ENCODE results near the gene DDX20. TPM values are rescaled to one million over a fixed set of nuclear protein-coding genes. Genes with fewer than 3 reads are reported as not detected.
A peak's percentile ranks its signal among the peaks of the same experiment; 100 is the strongest.

The DDX20 gene
- total and polyA plus RNA-seq, 4 experiments from 2014 or later: 10.1 to 26.0 (median 18.0) TPM

DNA sequence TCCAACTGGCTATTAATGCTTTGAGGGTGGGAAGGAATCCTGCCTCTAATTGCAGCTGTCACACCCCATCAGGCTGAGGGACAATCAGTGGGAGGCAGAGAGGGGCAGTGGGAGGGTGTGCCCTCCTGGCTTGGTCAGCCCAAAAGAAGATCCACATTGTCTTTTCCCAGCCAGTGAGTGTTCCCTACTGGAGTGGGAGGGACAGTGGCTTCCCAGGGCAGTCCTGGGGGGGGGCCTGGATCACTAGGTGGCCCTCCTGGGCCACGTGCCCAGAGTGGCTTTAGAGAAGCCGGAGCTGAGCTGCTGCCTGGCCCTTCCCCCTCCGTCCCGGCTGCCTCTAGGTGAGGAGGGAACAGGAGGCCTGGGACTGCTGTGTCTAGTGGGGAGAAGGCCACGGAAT, 30.5 kb upstream of the DDX20 start:
- ChIA-PET CTCF (ENCODE audit: partially characterized antibody) (interaction anchor here (1.2 kb wide), 1 partner anchor 9 kb away, joined by 3 read pairs; no protein-coding TSS in a partner anchor), POLR2A (ENCODE audit: partially characterized antibody) (interaction anchor here (4.0 kb wide), 1 partner anchor 14 kb away, joined by 19 read pairs; the partner anchor contains the start of gene INKA2)
- DNase-seq: no peak
- peaks cover 22% of the 10 kb centered on the region for H3K4me1 ChIP-seq (ENCODE audit: insufficient read depth, low read length)
- no peaks in the 10 kb centered on the region for H3K27me3 ChIP-seq (ENCODE audit: insufficient read depth, low read length)
- H3K9me3 ChIP-seq (ENCODE audit: control insufficient read depth in 1 of 2, low read length in 2 of 2): no peaks in the 10 kb centered on the region
- no peaks in the 10 kb centered on the region for H3K36me3 ChIP-seq (ENCODE audit: insufficient read depth, low read length)
- H3K4me3 Mint-ChIP-seq: no peak overlapping the region
- no peak overlapping the region for H3K27ac ChIP-seq (ENCODE audit: low read depth, low read length)
- no peak overlapping the region for H3K4me3 ChIP-seq (ENCODE audit: low read length in 2 of 2)
- H3K36me3 Mint-ChIP-seq: no peaks in the 10 kb centered on the region
- no peaks in the 10 kb centered on the region for H3K9me3 Mint-ChIP-seq
- peak overlapping the region in 6 of 7 donors; percentile 29 to 97 (median 92) for H3K27ac Mint-ChIP-seq
- intact Hi-C loops (cut with micrococcal nuclease): no loop called here
- no peaks in the 10 kb centered on the region for H3K27me3 Mint-ChIP-seq
- peaks cover 20 to 39% (median 29%) of the 10 kb centered on the region in 4 donors for H3K4me1 Mint-ChIP-seq

DNA sequence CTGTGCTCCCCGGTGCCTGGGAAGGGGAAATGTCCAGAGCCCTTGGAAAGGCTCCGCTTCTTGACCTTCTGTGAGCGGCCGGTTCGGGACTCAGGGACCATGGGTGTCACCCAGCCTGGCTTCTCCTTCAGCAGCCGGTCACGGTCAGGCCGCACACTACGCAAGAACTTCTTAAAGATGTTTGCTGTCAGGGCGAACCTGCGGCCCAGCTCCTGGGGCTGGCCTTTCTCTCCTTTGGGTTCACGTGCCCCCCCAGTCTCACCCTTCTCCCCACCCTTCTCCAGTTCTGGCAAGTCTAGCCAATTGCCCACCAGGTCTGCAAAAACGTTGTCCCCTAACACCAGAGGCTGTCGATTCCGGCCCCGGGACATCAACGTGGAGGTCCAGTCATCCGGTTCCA, 28.6 kb upstream of the DDX20 start:
- H3K27ac ChIP-seq (ENCODE audit: low read depth, low read length): no peak overlapping the region
- POLR2A ChIA-PET (ENCODE audit: partially characterized antibody): no interaction called here
- H3K9me3 Mint-ChIP-seq: no peaks in the 10 kb centered on the region
- no peak overlapping the region for H3K4me3 ChIP-seq (ENCODE audit: low read length in 2 of 2)
- no peak overlapping the region for H3K4me3 Mint-ChIP-seq
- no peak overlapping the region for H3K27ac Mint-ChIP-seq
- H3K9me3 ChIP-seq (ENCODE audit: control insufficient read depth in 1 of 2, low read length in 2 of 2): no peaks in the 10 kb centered on the region
- no peaks in the 10 kb centered on the region for H3K36me3 ChIP-seq (ENCODE audit: insufficient read depth, low read length)
- H3K27me3 ChIP-seq (ENCODE audit: insufficient read depth, low read length): no peaks in the 10 kb centered on the region
- H3K4me1 ChIP-seq (ENCODE audit: insufficient read depth, low read length): peaks cover 22% of the 10 kb centered on the region
- no peaks in the 10 kb centered on the region for H3K27me3 Mint-ChIP-seq
- peaks cover 14 to 28% (median 24%) of the 10 kb centered on the region in 4 donors for H3K4me1 Mint-ChIP-seq
- CTCF ChIA-PET (ENCODE audit: partially characterized antibody): interaction anchor here (0.9 to 2.3 kb wide), 2 partner anchors 42 to 219 kb away, joined by 3 to 6 read pairs; no protein-coding TSS in a partner anchor
- intact Hi-C loops (cut with micrococcal nuclease): no loop called here
- no peak for DNase-seq
- H3K36me3 Mint-ChIP-seq: no peaks in the 10 kb centered on the region

DNA sequence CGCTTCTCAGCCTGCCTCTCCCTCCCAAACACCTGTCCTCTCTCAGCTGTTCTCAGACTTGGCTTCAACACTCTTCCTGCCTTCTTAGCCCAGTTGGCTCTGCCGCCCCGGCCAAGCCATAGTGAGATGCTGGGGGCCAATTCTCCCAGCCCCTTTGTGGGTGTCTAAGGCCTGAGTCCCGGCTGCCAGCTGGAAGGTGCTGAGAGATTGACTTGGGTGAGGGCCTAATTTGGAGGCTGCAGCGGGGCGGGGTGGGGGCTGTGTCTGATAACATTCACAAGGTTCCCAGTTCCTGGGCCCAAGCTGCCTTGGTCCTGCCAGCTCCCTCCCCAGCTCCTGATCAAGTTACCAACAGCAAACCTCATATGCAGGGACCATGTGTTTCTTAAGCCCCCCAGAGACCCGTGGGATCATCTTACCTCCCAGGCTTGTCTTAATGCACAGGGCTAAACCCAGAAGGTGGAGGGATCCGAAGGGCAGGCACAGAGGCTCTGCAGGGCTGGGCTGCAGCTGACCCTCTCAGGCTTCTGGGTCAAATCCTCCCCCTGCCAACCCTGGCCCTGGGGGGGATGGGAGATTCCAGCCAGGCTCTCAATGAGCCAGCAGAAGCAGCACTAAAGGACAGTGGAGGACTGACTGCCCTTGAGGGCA, 26.3 kb upstream of the DDX20 start:
- Mint-ChIP-seq H3K27me3 (no peaks in the 10 kb centered on the region), H3K36me3 (no peaks in the 10 kb centered on the region), H3K4me3 (no peak overlapping the region), H3K4me1 (peaks cover under 1 to 8% (median 6%) of the 10 kb centered on the region in 4 donors), H3K27ac (no peak overlapping the region), H3K9me3 (no peaks in the 10 kb centered on the region)
- Histone ChIP-seq H3K36me3 (ENCODE audit: insufficient read depth, low read length) (no peaks in the 10 kb centered on the region), H3K4me1 (ENCODE audit: insufficient read depth, low read length) (peaks cover 5% of the 10 kb centered on the region), H3K27ac (ENCODE audit: low read depth, low read length) (no peak overlapping the region), H3K9me3 (ENCODE audit: control insufficient read depth in 1 of 2, low read length in 2 of 2) (no peaks in the 10 kb centered on the region), H3K4me3 (ENCODE audit: low read length in 2 of 2) (no peak overlapping the region), H3K27me3 (ENCODE audit: insufficient read depth, low read length) (no peaks in the 10 kb centered on the region)
- ChIA-PET POLR2A (ENCODE audit: partially characterized antibody) (interaction anchor here (0.8 kb wide), 1 partner anchor 222 kb away, joined by 3 read pairs; no protein-coding TSS in a partner anchor), CTCF (ENCODE audit: partially characterized antibody) (interaction anchor here (1.7 to 1.9 kb wide), 2 partner anchors 18 to 40 kb away, joined by 6 to 8 read pairs; no protein-coding TSS in a partner anchor)
- intact Hi-C loops (cut with micrococcal nuclease): no loop called here
- no peak for DNase-seq

DNA sequence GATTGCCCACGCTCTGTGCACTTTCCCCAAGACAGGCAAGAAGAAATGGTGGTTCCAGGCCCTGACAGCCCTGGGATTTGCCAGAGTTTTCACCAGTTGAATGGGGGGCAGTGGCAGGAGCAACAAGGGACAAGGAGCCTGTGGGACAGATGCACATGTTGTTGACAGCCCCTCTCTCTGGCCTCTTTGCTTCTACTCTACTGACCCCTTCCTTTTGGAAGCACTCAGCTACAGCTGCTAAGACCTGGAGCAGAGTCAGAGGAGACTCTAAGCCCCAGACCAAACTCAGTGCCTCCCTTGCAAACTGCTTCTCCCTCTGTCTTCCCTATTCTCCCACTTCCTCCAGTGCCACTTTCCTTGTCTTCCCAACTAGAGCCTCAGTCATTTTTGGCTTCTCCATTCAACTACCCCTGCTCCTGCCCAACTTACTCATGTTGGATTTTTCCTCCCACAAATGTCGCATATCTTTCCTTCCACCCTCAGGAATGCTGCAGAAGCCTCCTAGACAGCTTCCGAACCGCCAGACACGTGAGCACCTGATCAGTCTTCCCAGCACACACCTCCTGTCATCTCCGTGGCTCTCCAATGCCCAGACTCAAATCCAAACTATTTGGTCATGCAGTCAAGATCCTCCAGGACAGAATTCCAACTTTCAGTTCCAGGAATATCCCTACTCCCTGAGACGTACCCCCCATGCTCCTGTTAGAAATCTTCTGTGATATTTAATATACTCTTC, 25.6 kb upstream of the DDX20 start:
- Histone ChIP-seq H3K4me1 (ENCODE audit: insufficient read depth, low read length) (no peaks in the 10 kb centered on the region), H3K27me3 (ENCODE audit: insufficient read depth, low read length) (no peaks in the 10 kb centered on the region), H3K27ac (ENCODE audit: low read depth, low read length) (no peak overlapping the region), H3K9me3 (ENCODE audit: control insufficient read depth in 1 of 2, low read length in 2 of 2) (no peaks in the 10 kb centered on the region), H3K4me3 (ENCODE audit: low read length in 2 of 2) (no peak overlapping the region), H3K36me3 (ENCODE audit: insufficient read depth, low read length) (no peaks in the 10 kb centered on the region)
- intact Hi-C loops (cut with micrococcal nuclease): no loop called here
- CTCF ChIA-PET (ENCODE audit: partially characterized antibody): no interaction called here
- POLR2A ChIA-PET (ENCODE audit: partially characterized antibody): no interaction called here
- no peak for DNase-seq
- Mint-ChIP-seq H3K4me1 (peaks cover 0 to under 1% (median under 1%) of the 10 kb centered on the region in 4 donors), H3K27me3 (no peaks in the 10 kb centered on the region), H3K4me3 (no peak overlapping the region), H3K9me3 (no peaks in the 10 kb centered on the region), H3K27ac (peak overlapping the region in 2 of 7 donors; percentile 30 to 51), H3K36me3 (no peaks in the 10 kb centered on the region)

DNA sequence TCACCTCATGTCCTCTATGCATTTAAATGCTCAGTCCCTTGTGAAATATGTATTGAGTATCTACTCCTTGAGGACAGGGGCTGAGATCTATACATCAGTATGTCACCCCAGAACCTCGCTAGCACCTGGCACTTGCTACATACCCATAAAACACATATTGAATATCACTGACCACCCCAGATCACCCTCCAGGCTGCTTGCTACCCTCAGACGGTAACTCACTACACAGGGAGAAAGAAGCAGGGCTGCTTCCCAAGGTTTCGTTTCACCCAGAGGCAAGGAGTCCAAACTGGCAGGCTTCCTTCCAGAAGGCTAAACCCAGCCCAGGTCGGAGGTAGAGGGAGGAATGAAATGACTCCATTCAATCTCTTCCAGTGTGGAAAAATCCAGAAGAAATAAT, 25.0 kb upstream of the DDX20 start:
- no peak overlapping the region for H3K27ac ChIP-seq (ENCODE audit: low read depth, low read length)
- H3K27me3 ChIP-seq (ENCODE audit: insufficient read depth, low read length): no peaks in the 10 kb centered on the region
- Mint-ChIP-seq H3K27me3 (no peaks in the 10 kb centered on the region), H3K36me3 (no peaks in the 10 kb centered on the region), H3K27ac (no peak overlapping the region), H3K9me3 (no peaks in the 10 kb centered on the region), H3K4me1 (no peaks in the 10 kb centered on the region), H3K4me3 (no peak overlapping the region)
- POLR2A ChIA-PET (ENCODE audit: partially characterized antibody): no interaction called here
- no peaks in the 10 kb centered on the region for H3K9me3 ChIP-seq (ENCODE audit: control insufficient read depth in 1 of 2, low read length in 2 of 2)
- intact Hi-C loops (cut with micrococcal nuclease): no loop called here
- no peak overlapping the region for H3K4me3 ChIP-seq (ENCODE audit: low read length in 2 of 2)
- CTCF ChIA-PET (ENCODE audit: partially characterized antibody): no interaction called here
- no peaks in the 10 kb centered on the region for H3K36me3 ChIP-seq (ENCODE audit: insufficient read depth, low read length)
- H3K4me1 ChIP-seq (ENCODE audit: insufficient read depth, low read length): no peaks in the 10 kb centered on the region
- no peak for DNase-seq

DNA sequence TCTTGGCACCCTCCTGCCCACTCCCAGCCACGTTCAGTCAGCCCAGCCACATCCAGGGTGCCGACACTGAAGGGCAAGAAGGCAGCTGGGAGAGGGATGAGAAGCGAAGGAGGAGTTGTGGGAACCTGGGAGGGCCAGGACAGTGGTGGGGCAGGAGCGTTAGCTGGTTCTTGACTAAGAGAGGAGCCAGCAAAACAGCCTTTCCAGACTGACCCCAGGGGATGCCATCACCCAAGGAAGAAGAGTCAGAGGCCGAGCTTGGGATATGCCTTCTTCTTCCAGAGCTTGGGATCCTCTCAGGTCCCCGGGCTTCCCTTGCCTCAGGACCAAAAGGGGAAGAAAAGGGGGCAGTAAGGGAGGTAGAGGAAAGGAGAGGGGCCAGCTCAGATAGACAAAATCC, 23.7 kb upstream of the DDX20 start:
- Mint-ChIP-seq H3K27me3 (no peaks in the 10 kb centered on the region), H3K27ac (no peak overlapping the region), H3K4me3 (no peak overlapping the region), H3K4me1 (no peaks in the 10 kb centered on the region), H3K36me3 (no peaks in the 10 kb centered on the region), H3K9me3 (no peaks in the 10 kb centered on the region)
- POLR2A ChIA-PET (ENCODE audit: partially characterized antibody): no interaction called here
- no peaks in the 10 kb centered on the region for H3K9me3 ChIP-seq (ENCODE audit: control insufficient read depth in 1 of 2, low read length in 2 of 2)
- no peaks in the 10 kb centered on the region for H3K4me1 ChIP-seq (ENCODE audit: insufficient read depth, low read length)
- DNase-seq: no peak
- H3K27me3 ChIP-seq (ENCODE audit: insufficient read depth, low read length): peaks cover 5% of the 10 kb centered on the region
- no peak overlapping the region for H3K4me3 ChIP-seq (ENCODE audit: low read length in 2 of 2)
- no peaks in the 10 kb centered on the region for H3K36me3 ChIP-seq (ENCODE audit: insufficient read depth, low read length)
- no peak overlapping the region for H3K27ac ChIP-seq (ENCODE audit: low read depth, low read length)
- CTCF ChIA-PET (ENCODE audit: partially characterized antibody): interaction anchor here (0.8 to 1.8 kb wide), 3 partner anchors 15 to 224 kb away, joined by 3 to 7 read pairs (median 3); no protein-coding TSS in a partner anchor
- intact Hi-C loops (cut with micrococcal nuclease): no loop called here

DNA sequence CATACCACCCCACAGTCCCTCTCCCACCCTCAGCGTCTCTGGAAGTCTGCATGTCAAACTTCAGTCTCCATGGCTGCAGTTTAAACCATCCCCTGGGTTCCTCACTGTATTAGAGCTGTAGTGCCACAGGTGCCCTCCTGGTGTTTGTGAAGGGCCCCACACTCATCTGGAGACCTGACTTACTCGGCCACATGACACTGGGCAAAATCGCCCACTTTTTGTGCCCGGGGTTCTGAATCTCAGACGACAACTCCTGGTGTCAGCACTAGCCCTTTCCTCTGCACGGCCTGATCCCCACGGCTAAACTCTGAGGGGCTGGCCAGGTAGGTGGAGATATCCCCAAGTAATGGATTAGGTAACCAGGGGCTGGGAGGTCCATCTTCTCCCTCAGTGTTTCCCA, 23.0 kb upstream of the DDX20 start:
- peaks cover 10% of the 10 kb centered on the region for H3K27me3 ChIP-seq (ENCODE audit: insufficient read depth, low read length)
- H3K4me1 ChIP-seq (ENCODE audit: insufficient read depth, low read length): peaks cover 4% of the 10 kb centered on the region
- Mint-ChIP-seq H3K36me3 (no peaks in the 10 kb centered on the region), H3K27me3 (peaks cover 0 to 5% of the 10 kb centered on the region in 2 donors), H3K4me3 (no peak overlapping the region), H3K4me1 (peaks cover 0 to 4% (median 2%) of the 10 kb centered on the region in 4 donors), H3K9me3 (no peaks in the 10 kb centered on the region), H3K27ac (peak overlapping the region in 1 of 7 donors; percentile 68)
- intact Hi-C loops (cut with micrococcal nuclease): no loop called here
- no peak overlapping the region for H3K27ac ChIP-seq (ENCODE audit: low read depth, low read length)
- no peak for DNase-seq
- H3K4me3 ChIP-seq (ENCODE audit: low read length in 2 of 2): no peak overlapping the region
- POLR2A ChIA-PET (ENCODE audit: partially characterized antibody): interaction anchor here (0.6 kb wide), 1 partner anchor 107 kb away, joined by 3 read pairs; no protein-coding TSS in a partner anchor
- no peaks in the 10 kb centered on the region for H3K9me3 ChIP-seq (ENCODE audit: control insufficient read depth in 1 of 2, low read length in 2 of 2)
- CTCF ChIA-PET (ENCODE audit: partially characterized antibody): interaction anchor here (0.8 to 1.8 kb wide), 3 partner anchors 14 to 225 kb away, joined by 3 to 7 read pairs (median 3); no protein-coding TSS in a partner anchor
- no peaks in the 10 kb centered on the region for H3K36me3 ChIP-seq (ENCODE audit: insufficient read depth, low read length)
